SK-N-SH (cell line): ENCODE measurements around the gene TTC39C. TPM values are rescaled to one million over a fixed set of nuclear protein-coding genes. Genes with fewer than 3 reads are reported as not detected.
A peak's percentile ranks its signal among the peaks of the same experiment; 100 is the strongest.

Experiments used
- CTCF ChIA-PET: fragments of 300-600, 350-600 bp; formaldehyde crosslinking; extraction: SDS; loops from one replicate; lab custom pipeline; 2021; lab: Yijun Ruan, JAX
- POLR2A ChIA-PET: fragments of 350-600 bp; sonication (Branson Sonifier 250); formaldehyde crosslinking; extraction: SDS; loops from one replicate; lab custom pipeline; 2020; ENCODE audit warnings: antibody characterized with exemption, inconsistent platforms; lab: Yijun Ruan, JAX
- DNase-seq: peaks from one replicate; pipeline ENCODE4 v3.0.0; 2012
- H2AFZ ChIP-seq: fragments of 200-600 bp; sonication (generic); 2 replicates; pipeline ENCODE4 v1.8.1; 2016; ENCODE audit warnings: antibody characterized with exemption, mild to moderate bottlenecking, low read depth
- H3F3A ChIP-seq: fragments of 200-600 bp; sonication (generic); replicated peaks from 2 replicates; pipeline ENCODE3; 2016; ENCODE audit warnings: antibody characterized with exemption, mild to moderate bottlenecking; ENCODE audit not compliant: insufficient read depth
- H3K27ac ChIP-seq, 2 experiments: fragments of 200-500 bp in 1 of 2; fragments of 200-600 bp in 1 of 2; sonication (Bioruptor generic) in 1 of 2; sonication (generic), shearing (Covaris generic) in 1 of 2; 2 replicates each; pipeline versions ENCODE4 v1.5.1 to v1.6.1; 2014 to 2016; ENCODE audit warnings: low read depth in 2 of 2, inconsistent platforms in 1 of 2, low read length in 1 of 2, mild to moderate bottlenecking in 1 of 2, mixed read lengths in 1 of 2
- H3K27me3 ChIP-seq: fragments of 200-600 bp; sonication (generic), shearing (Covaris generic); 2 replicates; pipeline ENCODE4 v1.6.1; 2016; ENCODE audit warnings: mixed run types; ENCODE audit not compliant: insufficient read depth
- H3K36me3 ChIP-seq, 2 experiments: fragments of 200-500 bp in 1 of 2; fragments of 200-600 bp in 1 of 2; sonication (Bioruptor generic) in 1 of 2; sonication (generic) in 1 of 2; replicated peaks in 1 of 2; 2 replicates each; pipeline versions ENCODE3 to v1.5.1; 2014 to 2016; ENCODE audit warnings: low read length in 1 of 2, mild to moderate bottlenecking in 1 of 2; ENCODE audit not compliant: insufficient read depth in 2 of 2, control insufficient read depth in 1 of 2
- H3K4me1 ChIP-seq, 2 experiments: fragments of 200-500 bp in 1 of 2; fragments of 200-600 bp in 1 of 2; sonication (Bioruptor generic) in 1 of 2; sonication (generic), shearing (Covaris generic) in 1 of 2; 2 replicates each; pipeline versions ENCODE4 v1.5.1 to v1.6.1; 2014 to 2016; ENCODE audit warnings: low read depth in 1 of 2, low read length in 1 of 2, mixed run types in 1 of 2; ENCODE audit not compliant: insufficient read depth in 2 of 2, control insufficient read depth in 1 of 2
- H3K4me2 ChIP-seq: fragments of 200-600 bp; sonication (generic), shearing (Covaris generic); 2 replicates; pipeline ENCODE4 v1.6.1; 2017; ENCODE audit warnings: mixed run types
- H3K4me3 ChIP-seq, 2 experiments: fragments of 200-500 bp in 1 of 2; fragments of 200-600 bp in 1 of 2; sonication (Bioruptor generic) in 1 of 2; sonication (generic), shearing (Covaris generic) in 1 of 2; 2 replicates each; pipeline versions ENCODE4 v1.5.1 to v1.8.1; 2014 to 2016; ENCODE audit warnings: low read depth in 2 of 2, inconsistent platforms in 1 of 2, low read length in 1 of 2, mild to moderate bottlenecking in 1 of 2, mixed read lengths in 1 of 2, moderate library complexity in 1 of 2
- H3K79me2 ChIP-seq: fragments of 200-600 bp; sonication (generic); 2 replicates; pipeline ENCODE4 v1.8.1; 2017; ENCODE audit warnings: mild to moderate bottlenecking; ENCODE audit not compliant: insufficient read depth
- H3K9ac ChIP-seq: fragments of 200-600 bp; sonication (generic); 2 replicates; pipeline ENCODE4 v1.6.1; 2017; ENCODE audit warnings: mixed run types
- H3K9me2 ChIP-seq: fragments of 200-600 bp; sonication (generic); 2 replicates; pipeline ENCODE4 v1.6.1; 2017; ENCODE audit warnings: mixed run types
- H3K9me3 ChIP-seq: fragments of 200-600 bp; sonication (generic); 2 replicates; pipeline ENCODE4 v1.6.1; 2017; ENCODE audit warnings: mixed run types, mild to moderate bottlenecking, moderate library complexity
- H4K20me1 ChIP-seq: fragments of 200-600 bp; sonication (generic); 2 replicates; pipeline ENCODE4 v1.6.1; 2017; ENCODE audit warnings: mild to moderate bottlenecking, mixed run types; ENCODE audit not compliant: insufficient read depth
- FOSL2 ChIP-seq: IDR thresholded peaks from 2 replicates; pipeline ENCODE4 v1.4.0; 2012; ENCODE audit warnings: low read depth, mild to moderate bottlenecking, moderate library complexity, borderline replicate concordance
- FOXM1 ChIP-seq: IDR thresholded peaks from 2 replicates; pipeline ENCODE4 v1.4.0; 2012; ENCODE audit warnings: low read depth, mild to moderate bottlenecking
- GABPA ChIP-seq: IDR thresholded peaks from 2 replicates; pipeline ENCODE4 v1.4.0; 2012; ENCODE audit warnings: low read depth, mild to moderate bottlenecking
- IRF3 ChIP-seq: fragments of 150-350 bp; IDR thresholded peaks from 2 replicates; pipeline ENCODE4 v1.6.1; 2016; ENCODE audit warnings: mild to moderate bottlenecking, low read depth, low read length
- MAX ChIP-seq: IDR thresholded peaks from 2 replicates; pipeline ENCODE4 v1.4.0; 2012; ENCODE audit warnings: low read depth
- MEF2A ChIP-seq: IDR thresholded peaks from 2 replicates; pipeline ENCODE4 v1.4.0; 2012; ENCODE audit warnings: low read depth, borderline replicate concordance
- MXI1 ChIP-seq: IDR thresholded peaks from 2 replicates; pipeline ENCODE4 v1.6.1; 2012; ENCODE audit warnings: mild to moderate bottlenecking, low read depth, low read length, improper control_type of control experiment
- PBX3 ChIP-seq: IDR thresholded peaks from 2 replicates; pipeline ENCODE4; 2012
- RAD21 ChIP-seq: IDR thresholded peaks from 2 replicates; pipeline ENCODE4 v1.6.1; 2012; ENCODE audit warnings: mild to moderate bottlenecking, low read length
- REST ChIP-seq: IDR thresholded peaks from 2 replicates; pipeline ENCODE4 v1.6.1; 2012; ENCODE audit warnings: mild to moderate bottlenecking, low read depth, low read length, moderate library complexity
- RFX5 ChIP-seq: IDR thresholded peaks from 2 replicates; pipeline ENCODE4 v1.6.1; 2012; ENCODE audit warnings: mild to moderate bottlenecking, improper control_type of control experiment, low read length
- SIN3A ChIP-seq: IDR thresholded peaks from 2 replicates; pipeline ENCODE4 v1.6.1; 2012; ENCODE audit warnings: low read depth, mild to moderate bottlenecking, low read length, moderate library complexity, borderline replicate concordance
- SMC3 ChIP-seq: IDR thresholded peaks from 2 replicates; pipeline ENCODE4 v1.6.1; 2012; ENCODE audit warnings: low read depth, low read length, improper control_type of control experiment
- TCF12 ChIP-seq: IDR thresholded peaks from 2 replicates; pipeline ENCODE4 v1.4.0; 2012
- TEAD4 ChIP-seq: IDR thresholded peaks from 2 replicates; pipeline ENCODE4 v1.4.0; 2012; ENCODE audit warnings: mild to moderate bottlenecking, borderline replicate concordance; ENCODE audit not compliant: insufficient read depth
- WGBS: methylation state at CpG from one replicate; pipeline ENCODE4 v1.1.6; 2017; ENCODE audit warnings: low lambda C conversion rate; 5-methylcytosine and 5-hydroxymethylcytosine counted together
- polyA plus RNA-seq, 3 experiments: library from polyadenylated mRNA; depleted of rRNA; stranded (reverse); fragments of >200 nt; gene quantifications; 2 replicates each; pipeline ENCODE4 v1.2.3, GENCODE V29; 2012

The TTC39C gene
- polyA plus RNA-seq, 1 of the 3 experiments (the other 2 are of a cell fraction), result 8.6 TPM

GRCh38 chr18:24055009-24055804 is 40.7 kb downstream of the TTC39C start (continued):
- TF ChIP-seq SIN3A (no peak), TCF12 (no peak), GABPA (no peak), RAD21 (no peak), SMC3 (no peak), MAX (no peak)
- TF ChIP-seq, all 33 proteins: peak for 0

- peak; percentile 32 for DNase-seq
- peaks cover 30% of the 10 kb centered on the region; the same call in 1 of the 2 replicates for H3K79me2 ChIP-seq
- H3F3A ChIP-seq, result peaks cover 21% of the 10 kb centered on the region
- H3K9ac ChIP-seq, result no peak overlapping the region
- H4K20me1 ChIP-seq, result peaks cover 3% of the 10 kb centered on the region; the same call in 1 of the 2 replicates
- no peak overlapping the region for H3K27ac ChIP-seq
- no peaks in the 10 kb centered on the region for H3K9me3 ChIP-seq
- CTCF ChIA-PET, result interaction anchor here (1.3 kb wide), 1 partner anchor 23 kb away, joined by 3 read pairs; no protein-coding TSS in a partner anchor
- no peak overlapping the region for H2AFZ ChIP-seq
- POLR2A ChIA-PET, result no interaction called here
- 61% methylated on average over 2 of the region's 2 CpGs for WGBS
- H3K4me1 ChIP-seq, result peaks cover 8 to 37% of the 10 kb centered on the region in 2 experiments
- no peaks in the 10 kb centered on the region for H3K27me3 ChIP-seq
- TF ChIP-seq TEAD4, result no peak
- no peak for TF ChIP-seq SIN3A
- TF ChIP-seq FOSL2, result no peak
- TF ChIP-seq RAD21, result no peak
- TF ChIP-seq REST, result no peak
- no peak for TF ChIP-seq SMC3
- TF ChIP-seq FOXM1, result no peak
- no peak for TF ChIP-seq MXI1
- no peak for TF ChIP-seq IRF3
- no peak for TF ChIP-seq TCF12
- no peak for TF ChIP-seq MEF2A
- TF ChIP-seq RFX5, result no peak
- TF ChIP-seq PBX3, result no peak
- no peak for TF ChIP-seq MAX
- no peaks in the 10 kb centered on the region for H3K36me3 ChIP-seq
- H3K9me2 ChIP-seq, result no peaks in the 10 kb centered on the region
- no peak overlapping the region for H3K4me3 ChIP-seq
- H3K4me2 ChIP-seq, result no peak overlapping the region
These were observed 41.3 kb downstream of the TTC39C start for GRCh38 chr18:24055878-24056277.
